Neural crest cell (in vitro differentiated cells): ENCODE data around the gene PRKCQ. TPM values are rescaled to one million over a fixed set of nuclear protein-coding genes. Genes with fewer than 3 reads are reported as not detected.
"Not testable (repeated sequence)": the region's sequence is repeated elsewhere in the genome, so short reads cannot be mapped to it uniquely, and the experiment has no call there.

Source experiments
- DNase-seq: peaks from one replicate; pipeline ENCODE4 v3.0.0; 2021; ENCODE audit warnings: low read depth, mixed read lengths, low spot score
- H3K27ac Mint-ChIP-seq: one replicate; pipeline ENCODE4 v1.8.0; 2021; ENCODE audit warnings: mild to moderate bottlenecking, mixed read lengths; ENCODE audit not compliant: unreplicated experiment
- H3K27me3 Mint-ChIP-seq: 2 replicates; pipeline ENCODE4 v1.8.0; 2021; ENCODE audit warnings: low read depth, mild to moderate bottlenecking, mixed read lengths
- H3K36me3 Mint-ChIP-seq: 2 replicates; pipeline ENCODE4 v1.8.0; 2021; ENCODE audit warnings: low read depth, mild to moderate bottlenecking, mixed read lengths
- H3K4me1 Mint-ChIP-seq: 2 replicates; pipeline ENCODE4 v1.8.0; 2021; ENCODE audit warnings: mixed read lengths
- H3K4me3 Mint-ChIP-seq: one replicate; pipeline ENCODE4 v1.8.0; 2021; ENCODE audit warnings: mild to moderate bottlenecking, mixed read lengths
- H3K9me3 Mint-ChIP-seq: 2 replicates; pipeline ENCODE4 v1.8.0; 2021; ENCODE audit warnings: mixed read lengths
- total RNA-seq: library from RNA; stranded (reverse); gene quantifications from 2 replicates; pipeline ENCODE4 v1.2.1, GENCODE V29; 2021
- TF ChIP-seq, protein P1 (sequence below): fragments of 200-600 bp; sonication (generic); conservative IDR thresholded peaks from 2 replicates; pipeline ENCODE4 v1.5.0; 2021; ENCODE audit warnings: antibody characterized with exemption, mild to moderate bottlenecking

The PRKCQ gene
- total RNA-seq, 1 donor from 2014 or later: 3.2 TPM

DNA sequence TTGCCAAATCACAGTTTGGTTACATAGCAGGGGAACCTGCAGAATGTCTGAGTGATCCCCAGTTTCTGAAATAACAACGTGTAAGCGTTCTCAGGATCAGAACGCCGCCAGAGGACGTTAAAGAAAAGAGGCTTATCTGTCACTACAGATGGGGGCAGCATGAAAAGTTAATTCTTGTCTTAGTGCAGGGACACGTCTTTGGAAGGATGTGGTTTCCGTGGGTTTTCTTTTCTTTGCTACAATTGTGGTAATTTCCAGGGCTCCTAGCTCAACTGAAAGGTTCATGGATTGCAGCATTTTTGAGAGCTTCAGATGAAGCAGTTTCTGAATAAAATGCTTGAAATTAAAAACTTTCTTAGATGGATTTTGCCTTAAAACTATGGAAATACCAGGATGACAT lies 106.6 kb downstream of the PRKCQ start:
- DNase-seq: no peak
- H3K9me3 Mint-ChIP-seq: peaks cover 2% of the 10 kb centered on the region
- no peaks in the 10 kb centered on the region for H3K27me3 Mint-ChIP-seq
- no peak overlapping the region for H3K4me3 Mint-ChIP-seq
- peaks cover 3% of the 10 kb centered on the region for H3K4me1 Mint-ChIP-seq
- TF ChIP-seq, protein P1, sequence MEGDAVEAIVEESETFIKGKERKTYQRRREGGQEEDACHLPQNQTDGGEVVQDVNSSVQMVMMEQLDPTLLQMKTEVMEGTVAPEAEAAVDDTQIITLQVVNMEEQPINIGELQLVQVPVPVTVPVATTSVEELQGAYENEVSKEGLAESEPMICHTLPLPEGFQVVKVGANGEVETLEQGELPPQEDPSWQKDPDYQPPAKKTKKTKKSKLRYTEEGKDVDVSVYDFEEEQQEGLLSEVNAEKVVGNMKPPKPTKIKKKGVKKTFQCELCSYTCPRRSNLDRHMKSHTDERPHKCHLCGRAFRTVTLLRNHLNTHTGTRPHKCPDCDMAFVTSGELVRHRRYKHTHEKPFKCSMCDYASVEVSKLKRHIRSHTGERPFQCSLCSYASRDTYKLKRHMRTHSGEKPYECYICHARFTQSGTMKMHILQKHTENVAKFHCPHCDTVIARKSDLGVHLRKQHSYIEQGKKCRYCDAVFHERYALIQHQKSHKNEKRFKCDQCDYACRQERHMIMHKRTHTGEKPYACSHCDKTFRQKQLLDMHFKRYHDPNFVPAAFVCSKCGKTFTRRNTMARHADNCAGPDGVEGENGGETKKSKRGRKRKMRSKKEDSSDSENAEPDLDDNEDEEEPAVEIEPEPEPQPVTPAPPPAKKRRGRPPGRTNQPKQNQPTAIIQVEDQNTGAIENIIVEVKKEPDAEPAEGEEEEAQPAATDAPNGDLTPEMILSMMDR: no peak
- H3K36me3 Mint-ChIP-seq: no peaks in the 10 kb centered on the region
- H3K27ac Mint-ChIP-seq: no peak overlapping the region

DNA sequence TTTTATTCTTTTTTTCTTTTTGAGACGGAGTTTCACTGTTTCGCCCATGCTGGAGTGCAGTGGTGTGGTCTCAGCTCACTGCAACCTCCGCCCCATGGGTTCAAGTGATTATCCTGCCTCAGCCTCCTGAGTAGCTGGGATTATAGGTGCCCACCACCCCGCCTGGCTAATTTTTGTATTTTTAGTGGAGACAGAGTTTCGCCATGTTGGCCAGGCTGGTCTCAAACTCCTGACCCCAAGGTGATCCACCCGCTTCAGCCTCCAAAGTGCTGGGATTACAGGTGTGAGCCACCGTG lies 107.4 kb downstream of the PRKCQ start:
- H3K36me3 Mint-ChIP-seq, H3K4me3 Mint-ChIP-seq, H3K9me3 Mint-ChIP-seq, H3K27ac Mint-ChIP-seq, DNase-seq, H3K27me3 Mint-ChIP-seq, H3K4me1 Mint-ChIP-seq: not testable (repeated sequence)

DNA sequence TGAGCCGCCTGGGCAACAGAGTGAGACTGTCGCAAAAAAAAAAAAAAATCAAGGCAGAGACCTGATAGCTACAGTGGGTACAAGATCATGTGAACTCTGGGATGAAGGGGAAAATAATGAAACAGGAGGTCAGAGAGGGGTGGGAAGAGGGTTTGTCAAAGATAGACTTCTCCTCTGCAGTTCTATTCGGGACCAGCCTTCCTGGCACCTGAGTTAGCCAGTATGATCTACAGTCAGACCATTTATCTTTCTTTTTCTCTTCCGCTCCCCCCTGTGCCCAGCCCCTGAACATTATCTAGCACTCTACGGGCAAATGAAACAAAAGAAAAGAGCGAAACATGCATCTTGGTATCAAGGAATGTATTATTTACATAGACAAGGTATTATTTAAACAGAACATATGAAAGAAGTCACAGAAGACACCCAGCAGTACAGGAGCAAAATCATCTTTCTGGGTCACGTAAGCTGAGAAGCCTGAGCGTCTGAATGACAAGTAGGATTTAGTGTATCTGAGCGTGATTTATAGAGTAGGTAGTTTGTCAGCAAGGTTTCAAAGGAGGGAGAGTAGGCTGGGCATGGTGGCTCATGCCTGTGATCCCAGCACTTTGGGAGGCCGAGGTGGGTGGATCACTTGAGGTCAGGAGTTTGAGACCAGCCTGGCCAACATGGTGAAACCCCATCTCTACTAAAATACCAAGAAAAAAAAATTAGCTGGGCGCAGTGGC lies 109.0 kb downstream of the PRKCQ start:
- TF ChIP-seq, protein P1: no peak
- peaks cover 3% of the 10 kb centered on the region for H3K4me1 Mint-ChIP-seq
- no peak overlapping the region for H3K27ac Mint-ChIP-seq
- no peaks in the 10 kb centered on the region for H3K27me3 Mint-ChIP-seq
- no peak overlapping the region for H3K4me3 Mint-ChIP-seq
- H3K9me3 Mint-ChIP-seq: peaks cover 2% of the 10 kb centered on the region
- H3K36me3 Mint-ChIP-seq: no peaks in the 10 kb centered on the region
- DNase-seq: no peak

DNA sequence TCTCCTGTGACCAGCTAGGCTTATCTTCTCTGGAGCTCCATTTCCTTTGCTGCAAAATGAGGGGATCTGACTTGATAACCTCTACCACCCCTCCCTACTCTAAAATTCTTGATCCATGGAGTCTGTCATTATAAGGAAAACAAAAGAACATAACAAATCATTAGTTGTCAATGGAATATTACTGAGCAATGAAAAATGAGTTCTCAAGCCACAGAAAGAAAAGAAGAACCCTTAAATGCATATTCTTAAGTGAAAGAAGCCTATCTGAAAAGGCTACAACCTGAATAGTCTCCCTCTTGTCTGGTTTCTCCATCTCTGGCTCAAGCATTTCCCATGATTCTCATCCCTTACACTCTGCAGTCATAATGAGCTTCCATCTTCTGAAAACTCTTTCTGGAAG lies 110.4 kb downstream of the PRKCQ start:
- no peak for DNase-seq
- H3K27me3 Mint-ChIP-seq: no peaks in the 10 kb centered on the region
- H3K4me1 Mint-ChIP-seq: peaks cover 3% of the 10 kb centered on the region
- H3K36me3 Mint-ChIP-seq: no peaks in the 10 kb centered on the region
- H3K4me3 Mint-ChIP-seq: no peak overlapping the region
- TF ChIP-seq, protein P1: no peak
- H3K9me3 Mint-ChIP-seq: peaks cover 2% of the 10 kb centered on the region
- no peak overlapping the region for H3K27ac Mint-ChIP-seq

DNA sequence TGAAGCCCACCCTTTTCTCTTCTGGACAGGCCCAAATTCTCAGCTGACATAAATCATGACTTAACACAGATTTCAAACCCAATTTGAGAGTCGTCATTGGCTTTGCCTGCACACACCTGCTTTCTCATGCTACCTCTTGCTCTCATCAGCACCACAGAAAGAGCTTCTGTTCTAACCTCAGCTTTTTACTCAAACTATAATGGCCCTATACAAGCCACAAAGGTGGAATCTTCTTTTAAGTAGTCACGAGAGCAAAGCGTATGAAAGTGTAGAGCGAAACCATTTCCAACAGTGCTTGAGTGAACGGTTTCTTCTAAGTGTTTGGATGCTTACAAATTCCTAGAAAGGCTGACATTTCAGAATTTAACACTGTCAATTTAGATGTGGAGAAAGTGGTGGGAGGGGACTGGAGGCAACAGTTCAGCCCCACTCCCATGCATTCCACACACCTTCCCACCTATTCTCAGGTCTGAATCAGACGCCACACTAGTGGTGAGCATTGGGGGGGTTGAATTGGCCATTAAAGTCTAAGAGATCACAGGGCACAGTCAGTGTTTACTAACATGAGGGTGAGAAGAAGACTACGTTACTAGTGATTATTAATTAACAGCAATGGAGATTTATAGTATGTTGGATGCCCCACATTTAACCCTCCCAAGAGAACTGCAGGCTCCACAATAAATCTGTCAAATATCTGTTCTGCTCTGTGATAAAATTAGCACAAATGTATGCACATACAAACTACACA lies 114.0 kb downstream of the PRKCQ start:
- Mint-ChIP-seq H3K4me3 (no peak overlapping the region), H3K36me3 (peaks cover 1% of the 10 kb centered on the region), H3K4me1 (no peaks in the 10 kb centered on the region), H3K27me3 (no peaks in the 10 kb centered on the region), H3K9me3 (peaks cover 3% of the 10 kb centered on the region), H3K27ac (no peak overlapping the region)
- TF ChIP-seq, protein P1: no peak
- no peak for DNase-seq

DNA sequence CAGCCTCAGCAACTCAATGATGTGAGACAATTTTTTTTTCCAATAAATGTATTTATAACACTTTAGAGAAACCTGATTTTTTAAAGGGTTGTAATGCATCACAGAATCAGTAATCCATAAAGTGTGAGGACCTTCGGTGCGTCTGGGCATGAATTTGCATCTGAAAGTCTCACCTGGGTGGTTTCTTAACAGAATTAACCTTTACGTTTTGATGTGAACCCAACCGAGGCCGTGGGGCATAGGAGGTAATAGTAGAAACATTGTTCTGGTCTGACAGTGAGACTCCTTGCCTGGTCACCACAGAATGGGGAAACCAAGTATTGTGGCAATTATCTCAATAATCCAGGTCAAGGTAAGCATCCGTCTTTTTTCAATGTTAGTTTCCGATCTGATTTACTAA lies 114.6 kb downstream of the PRKCQ start:
- no peaks in the 10 kb centered on the region for H3K4me1 Mint-ChIP-seq
- no peaks in the 10 kb centered on the region for H3K27me3 Mint-ChIP-seq
- DNase-seq: no peak
- H3K27ac Mint-ChIP-seq: no peak overlapping the region
- peaks cover 7% of the 10 kb centered on the region for H3K9me3 Mint-ChIP-seq
- TF ChIP-seq, protein P1: no peak
- peaks cover 5% of the 10 kb centered on the region for H3K36me3 Mint-ChIP-seq
- H3K4me3 Mint-ChIP-seq: no peak overlapping the region
